GM18507 (cell line): Measurements from ENCODE around the gene COQ9.
"Not testable (repeated sequence)": the region's sequence is repeated elsewhere in the genome, so short reads cannot be mapped to it uniquely, and the experiment has no call there.

Experiments
- DNase-seq: peaks from one replicate; pipeline ENCODE4 v3.0.0; 2011; ENCODE audit warnings: low read depth; ENCODE audit not compliant: insufficient read length; ENCODE audit errors: extremely low spot score
- FAIRE-seq: peaks from 2 replicates; lab custom pipeline; 2011; peaks lifted over from hg19 to GRCh38; lab: Jason Lieb, UNC

COQ9 gene

DNA sequence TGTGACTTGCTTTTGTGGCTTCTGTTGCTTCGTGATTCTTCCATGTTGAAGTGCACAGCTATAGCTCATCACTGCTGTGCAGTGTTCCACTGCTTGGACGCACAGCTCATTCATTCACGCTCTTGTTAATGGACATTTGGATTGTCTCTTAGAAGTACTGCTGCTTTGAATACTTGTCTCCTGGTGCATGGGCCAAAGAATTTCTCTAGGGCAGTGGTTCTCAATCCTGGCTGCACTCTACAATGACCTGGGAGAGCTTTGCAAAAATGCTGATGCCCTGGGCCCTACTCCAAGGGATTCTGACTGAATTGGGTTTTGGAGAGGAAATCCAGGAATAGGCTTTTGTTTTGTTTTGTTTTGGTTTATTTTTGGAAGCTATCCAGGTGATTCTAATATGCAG is 22.7 kb upstream of the COQ9 start:
- no peak for FAIRE-seq
- no peak for DNase-seq

DNA sequence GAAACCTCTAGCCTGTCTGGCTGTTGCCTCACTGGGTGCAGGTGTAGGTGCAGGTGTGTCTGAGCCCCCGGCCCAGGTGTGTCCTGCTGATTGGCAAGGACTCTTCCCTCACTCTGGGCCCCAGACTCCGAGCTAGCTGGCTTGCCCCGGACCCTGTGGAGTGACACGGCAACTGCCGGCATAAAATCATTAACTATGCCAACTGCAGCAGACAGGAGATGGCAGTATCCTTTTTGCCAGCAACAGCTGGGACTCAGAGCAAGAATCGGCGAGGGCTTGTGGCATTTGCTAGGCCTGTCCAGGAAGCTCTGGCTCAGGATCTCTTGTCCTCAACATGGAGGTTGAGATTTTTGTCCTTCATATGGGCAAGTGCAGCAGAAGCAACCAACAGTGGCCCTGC is 20.9 kb upstream of the COQ9 start:
- FAIRE-seq: no peak
- no peak for DNase-seq

- FAIRE-seq (no peak), DNase-seq (no peak)
These were observed 20.0 kb upstream of the COQ9 start for GRCh38 chr16:57427307-57427706.

- DNase-seq (no peak), FAIRE-seq (no peak)
These were observed 19.5 kb upstream of the COQ9 start for GRCh38 chr16:57427824-57428223.

GRCh38 chr16:57430955-57431354 is 16.3 kb upstream of the COQ9 start:
- no peak for FAIRE-seq
- DNase-seq: no peak

- FAIRE-seq: no peak
- no peak for DNase-seq
These were observed 14.8 kb upstream of the COQ9 start for GRCh38 chr16:57432505-57432904.

DNA sequence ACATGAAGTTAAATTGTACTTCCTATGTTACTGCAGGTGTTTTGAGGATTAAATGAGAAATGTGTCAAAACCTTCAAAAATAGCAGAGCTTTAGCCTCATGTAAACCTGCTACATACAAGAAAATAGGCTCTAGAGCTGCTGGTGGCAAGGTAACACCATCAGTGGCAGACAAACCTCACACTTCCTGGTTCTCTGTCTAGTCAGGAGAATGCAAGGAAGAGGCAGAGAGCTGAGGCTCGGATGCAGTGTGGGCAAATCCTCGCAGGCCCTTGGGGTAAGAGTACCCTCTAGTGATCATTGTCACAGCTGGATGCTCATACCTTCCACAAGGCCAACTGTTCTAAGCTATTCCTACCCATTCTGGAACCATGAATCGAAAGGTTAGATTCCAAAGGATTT is 14.3 kb upstream of the COQ9 start:
- FAIRE-seq (no peak), DNase-seq (no peak)

DNA sequence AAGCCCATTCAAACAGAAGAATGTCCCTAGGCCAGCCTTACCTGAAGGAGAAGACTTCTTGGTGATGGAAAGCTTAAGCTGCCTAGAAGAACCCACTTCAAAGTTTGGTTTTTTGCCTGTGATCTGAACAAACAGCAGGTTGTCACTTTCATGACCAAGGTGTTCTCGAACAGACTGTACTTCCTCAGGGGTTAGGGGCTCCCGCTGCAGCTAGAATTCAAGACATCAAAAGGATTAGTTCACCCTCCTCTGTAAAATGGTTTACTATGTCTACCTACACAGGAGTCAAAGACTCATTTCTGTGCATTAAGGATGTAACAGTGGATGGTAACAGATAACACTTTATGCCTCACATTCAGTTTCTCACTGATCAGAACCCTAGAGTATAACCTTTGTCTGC is 13.3 kb upstream of the COQ9 start:
- DNase-seq: no peak
- no peak for FAIRE-seq

DNA sequence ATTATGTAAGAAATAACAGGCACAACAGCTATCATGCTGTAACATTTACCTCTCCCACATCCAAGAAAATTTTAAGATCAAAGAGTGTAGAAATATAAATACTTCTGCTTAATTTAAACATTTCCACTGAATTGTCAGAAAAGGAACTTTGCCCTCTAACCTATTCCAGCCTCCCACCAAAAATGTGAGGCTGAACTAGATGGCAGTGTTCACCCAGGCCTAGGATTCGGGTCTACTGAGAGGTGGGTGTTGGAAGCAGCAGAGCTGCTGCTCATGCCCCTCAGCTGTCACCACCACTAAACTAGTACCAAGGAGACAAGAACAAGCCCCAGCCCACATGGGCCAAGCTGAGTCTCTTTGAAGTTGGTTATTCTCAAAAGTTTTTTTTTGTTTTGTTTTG is 11.4 kb upstream of the COQ9 start:
- DNase-seq: no peak
- no peak for FAIRE-seq

DNA sequence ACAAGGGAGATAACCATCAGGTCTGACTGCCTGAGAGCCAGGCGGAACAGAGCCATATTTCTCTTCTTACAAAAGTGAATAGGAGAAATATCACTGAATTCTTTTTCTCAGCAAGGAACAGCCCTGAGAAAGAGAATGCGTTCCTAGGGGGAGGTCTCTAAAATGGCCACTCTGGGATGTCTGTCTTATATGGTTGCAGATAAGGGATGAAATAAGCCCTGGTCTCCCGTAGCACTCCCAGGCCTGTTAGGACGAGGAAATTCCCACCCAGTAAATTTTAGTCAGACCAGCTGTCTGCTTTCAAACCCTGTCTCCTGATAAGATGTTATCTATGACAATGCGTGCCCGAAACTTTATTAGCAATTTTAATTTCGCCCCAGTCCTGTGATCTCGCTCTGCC is 7.3 kb upstream of the COQ9 start:
- FAIRE-seq, DNase-seq: not testable (repeated sequence)

DNA sequence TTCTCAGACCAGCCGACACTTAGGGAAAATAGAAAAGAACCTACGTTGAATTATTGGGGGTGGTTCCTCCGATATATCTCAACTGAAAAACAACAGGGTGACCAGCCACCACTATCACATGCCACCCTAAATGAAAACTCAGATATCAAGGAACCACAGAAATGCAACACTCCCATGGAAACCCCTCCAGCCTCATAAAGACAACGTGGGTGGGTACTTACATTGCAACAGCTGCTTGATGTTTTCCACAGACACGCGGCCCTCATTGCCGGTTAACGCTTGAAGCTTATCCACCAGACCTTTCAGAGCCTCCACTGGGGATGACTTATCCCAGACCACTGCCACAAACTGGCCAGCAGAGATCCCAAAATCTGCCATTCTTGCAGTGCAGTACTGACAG is 6.7 kb upstream of the COQ9 start:
- FAIRE-seq, DNase-seq: not testable (repeated sequence)

DNA sequence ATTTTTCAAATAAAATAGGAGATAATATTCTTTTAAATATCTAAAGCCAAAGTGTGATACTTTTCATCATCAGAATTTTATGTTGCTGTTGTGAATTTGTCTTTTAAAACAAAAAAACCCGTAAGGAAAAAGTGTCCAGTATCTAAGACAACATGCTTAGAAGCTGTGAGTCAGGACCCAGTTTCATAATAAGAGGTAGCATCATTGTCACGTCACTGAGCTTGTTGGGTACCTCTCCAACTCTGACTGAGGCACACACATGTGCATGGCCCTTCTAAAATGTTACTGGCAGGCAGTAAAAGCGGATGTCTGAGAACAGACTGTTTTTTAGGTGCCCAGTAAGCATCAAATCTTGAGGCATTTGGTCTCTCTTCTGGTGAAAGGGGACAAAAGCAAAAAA is 2.6 kb upstream of the COQ9 start:
- no peak for FAIRE-seq
- no peak for DNase-seq

DNA sequence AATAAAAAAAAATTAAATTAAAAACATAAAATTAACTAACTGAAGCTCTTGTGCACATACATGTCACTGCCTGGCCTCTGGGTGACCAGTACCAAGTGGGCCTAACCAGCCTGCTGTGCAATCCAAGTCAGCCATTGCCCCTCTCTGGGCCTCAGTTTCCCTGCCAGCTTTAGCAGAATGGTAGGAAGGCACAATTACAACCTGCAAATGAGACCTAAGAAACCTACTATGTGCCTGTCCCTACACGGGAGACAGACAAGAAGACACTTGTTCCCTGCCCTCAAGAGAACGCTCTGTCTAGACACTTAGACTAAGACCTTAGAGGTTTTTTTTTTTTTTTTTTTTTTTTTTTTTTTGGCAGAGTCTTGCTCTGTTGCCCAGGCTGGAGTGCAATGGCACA is 1.8 kb upstream of the COQ9 start:
- DNase-seq (no peak), FAIRE-seq (no peak)

GRCh38 chr16:57446531-57447185 is 621 bp upstream of the COQ9 start:
- FAIRE-seq (peak; percentile 63), DNase-seq (no peak)

- DNase-seq: no peak
- FAIRE-seq: no peak
These were observed 4.7 kb downstream of the COQ9 start for GRCh38 chr16:57452021-57452420.

GRCh38 chr16:57462209-57462977 is 15.1 kb downstream of the COQ9 start, which contains the start of gene POLR2C:
Gene POLR2C (plus strand): TSS chr16:57462679. CDS start chr16:57462725, 46 bp downstream.
- peak; percentile 89 for FAIRE-seq
- DNase-seq: peak; percentile 88

- DNase-seq (no peak), FAIRE-seq (no peak)
These were observed 15.7 kb downstream of the COQ9 start for GRCh38 chr16:57462978-57463362.

DNA sequence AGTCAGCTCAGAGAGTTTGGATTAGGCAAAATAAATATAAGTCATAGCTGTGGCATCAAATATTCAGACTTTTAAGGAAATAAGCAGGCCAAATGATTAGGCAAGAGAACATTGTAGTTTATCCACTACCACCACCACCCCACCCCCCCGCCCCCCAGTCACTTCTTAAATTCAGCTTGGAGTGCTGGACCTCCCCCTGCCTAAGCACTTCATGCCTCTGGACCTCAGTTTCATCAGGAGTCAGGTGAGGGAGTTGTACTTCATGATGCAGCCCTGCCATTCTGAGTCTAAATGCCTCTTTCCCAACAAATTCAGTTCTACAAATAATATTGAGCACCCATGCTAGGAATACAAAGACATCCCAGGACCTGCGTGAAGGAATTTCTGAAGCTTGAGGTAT is 17.2 kb downstream of the COQ9 start:
- no peak for DNase-seq
- no peak for FAIRE-seq

- DNase-seq (no peak), FAIRE-seq (no peak)
These were observed 21.1 kb downstream of the COQ9 start for GRCh38 chr16:57468346-57468745.

- FAIRE-seq: no peak
These were observed 21.8 kb downstream of the COQ9 start for GRCh38 chr16:57469046-57469445.

GRCh38 chr16:57469917-57470470 is 22.7 kb downstream of the COQ9 start:
- DNase-seq (no peak), FAIRE-seq (no peak)

More at GRCh38 chr16:57469046-57469445, 21.8 kb downstream of the COQ9 start:
- DNase-seq: no peak
